HTERT RPE-1 (cell line): ENCODE data around the gene ANKS1B.
"Not testable (repeated sequence)": the region's sequence is repeated elsewhere in the genome, so short reads cannot be mapped to it uniquely, and the experiment has no call there.

Experiments used
- in situ Hi-C: fragments of 300-500 bp; cut with MboI; formaldehyde crosslinking; loops from 4 replicates; pipeline ENCODE4 v1.14.3; 2020; ENCODE audit warnings: low sequenced_read_pairs

Gene ANKS1B

GRCh38 chr12:98852181-98852580 is 1132.6 kb downstream of the ANKS1B start:
- in situ Hi-C loops, result no loop called here

- in situ Hi-C loops, result no loop called here
These were observed 1137.5 kb downstream of the ANKS1B start for GRCh38 chr12:98847242-98847641.

GRCh38 chr12:98845957-98846356 is 1138.8 kb downstream of the ANKS1B start:
- in situ Hi-C loops, result no loop called here

GRCh38 chr12:98840325-98840724 is 1144.4 kb downstream of the ANKS1B start:
- in situ Hi-C loops, result no loop called here

- in situ Hi-C loops, result no loop called here
These were observed 1146.5 kb downstream of the ANKS1B start for GRCh38 chr12:98838231-98838647.

- in situ Hi-C loops, result not testable (repeated sequence)
These were observed 1147.5 kb downstream of the ANKS1B start for GRCh38 chr12:98837134-98837752.

- in situ Hi-C loops, result no loop called here
These were observed 1154.1 kb downstream of the ANKS1B start for GRCh38 chr12:98830657-98831056.

GRCh38 chr12:98828802-98829600 is 1155.7 kb downstream of the ANKS1B start:
- in situ Hi-C loops, result no loop called here

- in situ Hi-C loops, result no loop called here
These were observed 1161.7 kb downstream of the ANKS1B start for GRCh38 chr12:98823012-98823411.

GRCh38 chr12:98821866-98822265 is 1162.9 kb downstream of the ANKS1B start:
- in situ Hi-C loops, result no loop called here

- in situ Hi-C loops, result no loop called here
These were observed 1163.5 kb downstream of the ANKS1B start for GRCh38 chr12:98821232-98821631.

GRCh38 chr12:98819821-98820404 is 1164.8 kb downstream of the ANKS1B start:
- in situ Hi-C loops, result no loop called here

GRCh38 chr12:98819071-98819470 is 1165.7 kb downstream of the ANKS1B start:
- in situ Hi-C loops, result no loop called here

GRCh38 chr12:98818239-98818638 is 1166.5 kb downstream of the ANKS1B start:
- in situ Hi-C loops, result no loop called here

- in situ Hi-C loops, result no loop called here
These were observed 1167.0 kb downstream of the ANKS1B start for GRCh38 chr12:98817742-98818141.

GRCh38 chr12:98816720-98817119 is 1168.0 kb downstream of the ANKS1B start:
- in situ Hi-C loops, result no loop called here

- in situ Hi-C loops, result no loop called here
These were observed 1170.5 kb downstream of the ANKS1B start for GRCh38 chr12:98814254-98814653.

- in situ Hi-C loops, result no loop called here
These were observed 1172.5 kb downstream of the ANKS1B start for GRCh38 chr12:98812225-98812624.

- in situ Hi-C loops, result no loop called here
These were observed 1176.4 kb downstream of the ANKS1B start for GRCh38 chr12:98808243-98808875.

GRCh38 chr12:98807187-98807586 is 1177.5 kb downstream of the ANKS1B start:
- in situ Hi-C loops, result no loop called here

- in situ Hi-C loops, result no loop called here
These were observed 1181.1 kb downstream of the ANKS1B start for GRCh38 chr12:98803468-98804209.
